IPS DF 4.7 (cell line): Measurements from ENCODE around the gene ING3.

Experiments
- DNase-seq: peaks from one replicate; pipeline ENCODE4 v3.0.0-alpha.2; 2013; ENCODE audit warnings: low spot score; ENCODE audit errors: extremely low read depth

Gene ING3

DNA sequence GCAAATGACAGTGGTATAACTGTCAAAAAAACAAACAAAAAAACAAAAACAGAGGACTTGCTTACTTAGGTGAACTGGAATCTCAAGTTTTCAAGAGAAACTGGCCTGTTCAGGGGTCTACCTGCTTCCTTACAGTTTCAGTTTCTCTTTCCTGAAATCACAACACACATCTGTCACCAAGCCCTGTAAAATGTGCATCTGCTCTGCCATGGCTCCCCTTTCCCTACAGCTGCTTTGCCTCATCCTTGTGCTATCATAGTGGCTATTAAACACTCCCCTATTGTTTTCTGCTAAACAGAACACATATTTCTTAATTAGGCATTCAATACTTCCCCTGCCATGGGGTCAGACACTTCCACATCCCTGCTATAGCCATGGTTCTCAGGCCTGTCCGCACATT, 75.6 kb downstream of the ING3 start:
- no peak for DNase-seq

DNA sequence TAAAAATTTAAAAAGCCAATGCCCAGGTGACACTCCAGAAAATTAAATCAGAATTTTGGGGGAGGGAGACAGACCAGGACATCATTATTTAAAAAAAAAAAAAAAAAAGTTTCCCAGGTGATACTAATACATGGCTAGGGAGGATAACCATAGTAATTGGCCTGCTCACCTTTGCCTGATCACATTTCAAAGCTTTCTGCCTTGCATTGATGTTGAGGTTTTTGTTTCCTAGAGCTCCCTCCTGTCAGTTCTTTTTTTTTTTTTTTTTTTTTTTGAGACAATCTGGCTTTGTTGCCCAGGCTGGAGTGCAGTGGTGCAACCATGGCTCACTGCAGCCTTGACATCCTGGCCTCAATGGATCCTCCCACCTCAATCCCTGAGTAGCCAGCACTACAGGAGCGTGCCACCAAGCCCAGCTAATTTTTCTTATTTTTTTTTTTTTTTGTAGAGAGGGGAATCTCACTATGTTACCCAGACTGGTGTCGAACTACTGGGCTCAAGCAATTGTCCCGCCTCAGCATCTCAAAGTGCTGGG, 76.1 kb downstream of the ING3 start:
- no peak for DNase-seq
